ENCODE data around the gene CYTH1. TPM values are rescaled to one million over a fixed set of nuclear protein-coding genes. Genes with fewer than 3 reads are reported as not detected.

Gene CYTH1
- total and polyA plus RNA-seq, 2 donors (not counting 1 experiment from before 2014, with no cell fraction given) = 255 to 353 TPM

- Mint-ChIP-seq H3K4me1 (peaks cover 92% of the 10 kb centered on the region), H3K27ac (peak overlapping the region; percentile 84), H3K4me3 (peak overlapping the region; percentile 78), H3K9me3 (ENCODE audit: insufficient read depth) (no peaks in the 10 kb centered on the region), H3K27me3 (no peaks in the 10 kb centered on the region)
- ATAC-seq (ENCODE audit: low read depth) (no peak), DNase-seq (no peak)
- 62% methylated on average over 14 of the region's 14 CpGs for WGBS (ENCODE audit: insufficient coverage)
- Histone ChIP-seq H3K4me2 (replicated peaks; ENCODE audit: low read depth, low read length, poor library complexity, severe bottlenecking) (peak overlapping the region; percentile 63), H3K9me3 (ENCODE audit: control extremely low read depth in 1 of 3, control insufficient read depth in 2 of 3, insufficient read depth in 1 of 3, low read length in 2 of 3) (no peaks in the 10 kb centered on the region), H3K9ac (ENCODE audit: low read length) (peak overlapping the region; percentile 30), H3K36me3 (replicated peaks in 1 of 2; ENCODE audit: control extremely low read depth in 1 of 2, control insufficient read depth in 1 of 2, extremely low read depth in 1 of 2, insufficient read depth in 2 of 2, low read length in 1 of 2) (peaks cover 0 to 8% of the 10 kb centered on the region in 2 experiments), H3K27ac (ENCODE audit: low read length in 2 of 2) (peak overlapping the region; percentile 69 to 86), H3K79me2 (ENCODE audit: control insufficient read depth, insufficient read depth, low read length) (peaks cover 100% of the 10 kb centered on the region), H4K20me1 (ENCODE audit: control insufficient read depth, insufficient read depth, low read length, poor library complexity, severe bottlenecking) (peaks cover 100% of the 10 kb centered on the region), H3K4me3 (ENCODE audit: control extremely low read depth in 1 of 5, extremely low read depth in 1 of 5, insufficient read depth in 1 of 5, low read depth in 2 of 5, low read length in 4 of 5) (peak overlapping the region in 3 of 5 experiments; percentile 13 to 37 (median 15)), H2AFZ (ENCODE audit: insufficient read depth, low read depth, low read length, poor library complexity, severe bottlenecking) (no peak overlapping the region), H3K4me1 (ENCODE audit: control insufficient read depth in 2 of 2, insufficient read depth in 2 of 2, low read length in 2 of 2) (peaks cover 93 to 98% of the 10 kb centered on the region in 2 donors), H3K27me3 (replicated peaks in 1 of 4; ENCODE audit: control extremely low read depth in 1 of 4, control insufficient read depth in 3 of 4, insufficient read depth in 4 of 4, low read length in 3 of 4) (no peaks in the 10 kb centered on the region)
- intact Hi-C loops (cut with micrococcal nuclease) = no loop called here
- CTCF ChIA-PET = interaction anchor here (0.7 to 5.8 kb wide), 9 partner anchors 9 to 221 kb away, joined by 3 to 42 read pairs (median 4); no protein-coding TSS in a partner anchor
- POLR2A ChIA-PET = interaction anchor here (0.6 to 2.3 kb wide), 9 partner anchors 9 to 385 kb away, joined by 3 to 13 read pairs (median 5); no protein-coding TSS in a partner anchor
- TF ChIP-seq CTCF (IDR thresholded peaks at IDR 0.05) (no peak), EZH2 (IDR thresholded peaks at IDR 0.05; ENCODE audit: borderline replicate concordance, insufficient read depth, low read depth, low read length, poor library complexity, severe bottlenecking) (no peak)
Measured at GRCh38 chr17:78717431-78717980, 64.6 kb downstream of the CYTH1 start.

- intact Hi-C loops (cut with micrococcal nuclease) = no loop called here
- Histone ChIP-seq H4K20me1 (ENCODE audit: control insufficient read depth, insufficient read depth, low read length, poor library complexity, severe bottlenecking) (peaks cover 100% of the 10 kb centered on the region), H3K4me2 (replicated peaks; ENCODE audit: low read depth, low read length, poor library complexity, severe bottlenecking) (peak overlapping the region; percentile 63)
Measured at GRCh38 chr17:78716814-78717393, 65.2 kb downstream of the CYTH1 start.

More at GRCh38 chr17:78716814-78717393, 65.2 kb downstream of the CYTH1 start:
- H3K36me3 ChIP-seq (replicated peaks in 1 of 2; ENCODE audit: control extremely low read depth in 1 of 2, control insufficient read depth in 1 of 2, extremely low read depth in 1 of 2, insufficient read depth in 2 of 2, low read length in 1 of 2) = peaks cover 0 to 8% of the 10 kb centered on the region in 2 experiments
- ATAC-seq (ENCODE audit: low read depth) (peak; percentile 28), DNase-seq (peak; percentile 54)
- WGBS (ENCODE audit: insufficient coverage) = 62% methylated on average over 15 of the region's 19 CpGs
- peak overlapping the region in 1 of 2 donors; percentile 86 for H3K27ac ChIP-seq (ENCODE audit: low read length in 2 of 2)
- no peaks in the 10 kb centered on the region for H3K9me3 Mint-ChIP-seq (ENCODE audit: insufficient read depth)
- no peak overlapping the region for H2AFZ ChIP-seq (ENCODE audit: insufficient read depth, low read depth, low read length, poor library complexity, severe bottlenecking)
- ChIA-PET CTCF (interaction anchor here (1.3 to 5.8 kb wide), 8 partner anchors 8 to 83 kb away, joined by 3 to 42 read pairs (median 5); no protein-coding TSS in a partner anchor), POLR2A (interaction anchor here (0.8 to 2.3 kb wide), 6 partner anchors 8 to 55 kb away, joined by 3 to 8 read pairs (median 4); no protein-coding TSS in a partner anchor)
- H3K4me3 Mint-ChIP-seq = peak overlapping the region; percentile 78
- peaks cover 90 to 97% of the 10 kb centered on the region in 2 donors for H3K4me1 ChIP-seq (ENCODE audit: control insufficient read depth in 2 of 2, insufficient read depth in 2 of 2, low read length in 2 of 2)
- H3K9ac ChIP-seq (ENCODE audit: low read length) = peak overlapping the region; percentile 30
- TF ChIP-seq CTCF (IDR thresholded peaks at IDR 0.05) (no peak), EZH2 (IDR thresholded peaks at IDR 0.05; ENCODE audit: borderline replicate concordance, insufficient read depth, low read depth, low read length, poor library complexity, severe bottlenecking) (no peak)
- H3K27me3 Mint-ChIP-seq = no peaks in the 10 kb centered on the region
- peaks cover 100% of the 10 kb centered on the region for H3K79me2 ChIP-seq (ENCODE audit: control insufficient read depth, insufficient read depth, low read length)
- H3K27ac Mint-ChIP-seq = peak overlapping the region; percentile 78
- H3K27me3 ChIP-seq (replicated peaks in 1 of 4; ENCODE audit: control extremely low read depth in 1 of 4, control insufficient read depth in 3 of 4, insufficient read depth in 4 of 4, low read length in 3 of 4) = no peaks in the 10 kb centered on the region
- H3K4me3 ChIP-seq (ENCODE audit: control extremely low read depth in 1 of 5, extremely low read depth in 1 of 5, insufficient read depth in 1 of 5, low read depth in 2 of 5, low read length in 4 of 5) = peak overlapping the region in 3 of 5 experiments; percentile 13 to 37 (median 17)
- H3K4me1 Mint-ChIP-seq = peaks cover 90% of the 10 kb centered on the region
- no peaks in the 10 kb centered on the region for H3K9me3 ChIP-seq (ENCODE audit: control extremely low read depth in 1 of 3, control insufficient read depth in 2 of 3, insufficient read depth in 1 of 3, low read length in 2 of 3)

Data from B cell (primary cell).